ENCODE results near the gene FCER1G.

FCER1G gene

GRCh38 chr1:161266202-161266601 is 51.1 kb downstream of the FCER1G start:
- peak; percentile 11 for DNase-seq (ENCODE audit: low spot score)

GRCh38 chr1:161266836-161267235 is 51.7 kb downstream of the FCER1G start:
- DNase-seq (ENCODE audit: low spot score): no peak

- DNase-seq (ENCODE audit: low spot score): no peak
Measured at GRCh38 chr1:161267321-161267720, 52.2 kb downstream of the FCER1G start.
